Activated T-cell treated with anti-CD3 and anti-CD28 coated beads, Interleukin-2, amount 50 U/mL, for 72 hours (primary cell): ENCODE measurements around the gene GMCL1. TPM values are rescaled to one million over a fixed set of nuclear protein-coding genes. Genes with fewer than 3 reads are reported as not detected.
"Not testable (repeated sequence)": the region's sequence is repeated elsewhere in the genome, so short reads cannot be mapped to it uniquely, and the experiment has no call there.

Experiments
- ATAC-seq, 2 donors: fragments of 150-1000 bp; cut with Tn5 transposase; replicated peaks in 1 of 2; 2 replicates each; pipeline ENCODE4 v1.10.0; 2021; ENCODE audit warnings: moderate library complexity in 2 of 2, mild to moderate bottlenecking in 1 of 2
- DNase-seq, 2 donors: peaks; one replicate each; pipeline ENCODE4 v3.0.0; 2021 to 2022; ENCODE audit warnings: mixed read lengths in 1 of 2
- H3K27ac Mint-ChIP-seq: one replicate; pipeline ENCODE4 v1.8.0; 2022; ENCODE audit warnings: mild to moderate bottlenecking, moderate library complexity, mixed read lengths
- H3K27me3 Mint-ChIP-seq: one replicate; pipeline ENCODE4 v1.8.0; 2022; ENCODE audit warnings: low read depth, mixed read lengths
- H3K36me3 Mint-ChIP-seq, 2 donors: one replicate each; pipeline ENCODE4 v1.8.0; 2022; ENCODE audit warnings: mixed read lengths in 2 of 2, mild to moderate bottlenecking in 1 of 2; ENCODE audit not compliant: insufficient read depth in 2 of 2
- H3K4me1 Mint-ChIP-seq: one replicate; pipeline ENCODE4 v1.8.0; 2022; ENCODE audit warnings: low read depth, mixed read lengths
- H3K4me3 Mint-ChIP-seq, 2 donors: one replicate each; pipeline ENCODE4 v1.8.0; 2022; ENCODE audit warnings: mild to moderate bottlenecking in 2 of 2, mixed read lengths in 2 of 2, moderate library complexity in 2 of 2
- H3K9me3 Mint-ChIP-seq, 2 donors: one replicate each; pipeline ENCODE4 v1.8.0; 2022; ENCODE audit warnings: mixed read lengths in 2 of 2
- total RNA-seq, 2 donors: library from RNA; stranded (reverse); gene quantifications; one replicate each; pipeline ENCODE4 v1.2.3, GENCODE V29; 2022

GMCL1 gene
- total RNA-seq, 2 donors from 2014 or later = 23.7 to 25.4 TPM

GRCh38 chr2:69846182-69847067 lies 17.0 kb downstream of the GMCL1 start:
- no peak for ATAC-seq
- no peak for DNase-seq
- Mint-ChIP-seq H3K27ac (peak overlapping the region; percentile 60), H3K9me3 (no peaks in the 10 kb centered on the region), H3K4me1 (peaks cover 10% of the 10 kb centered on the region), H3K27me3 (no peaks in the 10 kb centered on the region), H3K4me3 (no peak overlapping the region), H3K36me3 (peaks cover 6 to 16% of the 10 kb centered on the region in 2 donors)

- Mint-ChIP-seq H3K36me3 (peaks cover 4 to 17% of the 10 kb centered on the region in 2 donors), H3K27me3 (no peaks in the 10 kb centered on the region), H3K27ac (peak overlapping the region; percentile 42), H3K4me3 (no peak overlapping the region), H3K4me1 (peaks cover 10% of the 10 kb centered on the region), H3K9me3 (no peaks in the 10 kb centered on the region)
- ATAC-seq (no peak), DNase-seq (no peak)
Measured at GRCh38 chr2:69847068-69847828, 17.8 kb downstream of the GMCL1 start.

GRCh38 chr2:69848186-69848790 lies 18.8 kb downstream of the GMCL1 start:
- DNase-seq (no peak), ATAC-seq (no peak)
- Mint-ChIP-seq H3K27me3 (no peaks in the 10 kb centered on the region), H3K27ac (no peak overlapping the region), H3K4me1 (peaks cover 10% of the 10 kb centered on the region), H3K9me3 (no peaks in the 10 kb centered on the region), H3K36me3 (peaks cover 4 to 17% of the 10 kb centered on the region in 2 donors), H3K4me3 (no peak overlapping the region)

- Mint-ChIP-seq H3K4me1 (no peaks in the 10 kb centered on the region), H3K27me3 (no peaks in the 10 kb centered on the region), H3K36me3 (peaks cover 0 to 3% of the 10 kb centered on the region in 2 donors), H3K27ac (no peak overlapping the region), H3K4me3 (no peak overlapping the region), H3K9me3 (no peaks in the 10 kb centered on the region)
- ATAC-seq (no peak), DNase-seq (no peak)
Measured at GRCh38 chr2:69858261-69858660, 28.8 kb downstream of the GMCL1 start.

GRCh38 chr2:69863298-69863697 lies 33.8 kb downstream of the GMCL1 start:
- ATAC-seq (no peak), DNase-seq (no peak)
- no peak overlapping the region for H3K27ac Mint-ChIP-seq
- H3K4me3 Mint-ChIP-seq = no peak overlapping the region
- peaks cover 8 to 18% of the 10 kb centered on the region in 2 donors for H3K36me3 Mint-ChIP-seq
- no peaks in the 10 kb centered on the region for H3K4me1 Mint-ChIP-seq
- no peaks in the 10 kb centered on the region for H3K27me3 Mint-ChIP-seq
- no peaks in the 10 kb centered on the region for H3K9me3 Mint-ChIP-seq

DNA sequence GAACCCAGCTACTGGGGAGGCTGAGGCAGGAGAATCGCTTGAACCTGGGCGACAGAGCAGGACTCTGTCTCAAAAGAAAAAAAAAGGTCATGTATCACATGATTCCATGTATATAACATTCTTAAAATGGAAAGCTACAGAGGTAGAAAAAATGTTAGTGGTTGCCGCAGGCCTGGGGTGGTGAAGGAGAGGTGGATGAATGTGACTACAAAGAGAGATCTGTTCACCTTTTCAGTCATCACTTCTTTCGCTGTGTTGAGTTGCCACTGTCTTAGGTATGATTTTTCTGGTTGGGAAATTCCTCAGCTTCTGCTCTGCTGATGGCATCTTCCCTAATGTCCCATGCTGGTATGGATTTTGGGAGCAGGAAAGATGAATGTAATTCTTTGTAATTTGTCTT lies 59.0 kb downstream of the GMCL1 start:
- H3K4me3 Mint-ChIP-seq = no peak overlapping the region
- ATAC-seq (peak; percentile 45 to 61), DNase-seq (no peak)
- no peaks in the 10 kb centered on the region for H3K27me3 Mint-ChIP-seq
- peaks cover 0 to 6% of the 10 kb centered on the region in 2 donors for H3K9me3 Mint-ChIP-seq
- H3K36me3 Mint-ChIP-seq = peaks cover 0 to 1% of the 10 kb centered on the region in 2 donors
- H3K4me1 Mint-ChIP-seq = peaks cover 8% of the 10 kb centered on the region
- H3K27ac Mint-ChIP-seq = no peak overlapping the region

DNA sequence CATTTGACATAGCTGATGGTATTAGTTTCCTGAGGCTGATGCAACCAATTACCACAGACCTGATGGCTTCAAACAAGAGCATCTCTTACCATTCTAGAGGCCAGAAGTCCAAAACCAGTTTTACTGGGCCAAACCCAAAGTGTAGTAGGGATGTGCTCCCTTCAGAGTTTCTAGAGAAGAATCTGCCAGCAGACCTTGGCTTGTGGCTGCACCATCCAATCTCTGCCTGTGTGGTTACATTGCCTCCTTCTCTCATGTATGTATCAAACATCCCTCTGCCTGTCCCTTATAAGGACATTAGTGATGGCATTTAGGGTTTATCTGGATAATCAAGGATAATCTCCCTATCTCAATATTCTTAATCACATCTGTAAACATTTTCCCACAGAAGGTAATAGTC lies 59.8 kb downstream of the GMCL1 start:
- H3K27me3 Mint-ChIP-seq = no peaks in the 10 kb centered on the region
- H3K36me3 Mint-ChIP-seq = peaks cover 4% of the 10 kb centered on the region in 2 donors
- no peak overlapping the region for H3K4me3 Mint-ChIP-seq
- peaks cover 0 to 6% of the 10 kb centered on the region in 2 donors for H3K9me3 Mint-ChIP-seq
- peaks cover 8% of the 10 kb centered on the region for H3K4me1 Mint-ChIP-seq
- ATAC-seq = no peak
- H3K27ac Mint-ChIP-seq = no peak overlapping the region
- no peak for DNase-seq

- Mint-ChIP-seq H3K27ac (no peak overlapping the region), H3K27me3 (no peaks in the 10 kb centered on the region), H3K9me3 (peaks cover 0 to 6% of the 10 kb centered on the region in 2 donors), H3K4me1 (peaks cover 20% of the 10 kb centered on the region), H3K4me3 (no peak overlapping the region), H3K36me3 (peaks cover 4 to 10% of the 10 kb centered on the region in 2 donors)
- no peak for ATAC-seq
- no peak for DNase-seq
Measured at GRCh38 chr2:69890881-69891280, 61.4 kb downstream of the GMCL1 start.

DNA sequence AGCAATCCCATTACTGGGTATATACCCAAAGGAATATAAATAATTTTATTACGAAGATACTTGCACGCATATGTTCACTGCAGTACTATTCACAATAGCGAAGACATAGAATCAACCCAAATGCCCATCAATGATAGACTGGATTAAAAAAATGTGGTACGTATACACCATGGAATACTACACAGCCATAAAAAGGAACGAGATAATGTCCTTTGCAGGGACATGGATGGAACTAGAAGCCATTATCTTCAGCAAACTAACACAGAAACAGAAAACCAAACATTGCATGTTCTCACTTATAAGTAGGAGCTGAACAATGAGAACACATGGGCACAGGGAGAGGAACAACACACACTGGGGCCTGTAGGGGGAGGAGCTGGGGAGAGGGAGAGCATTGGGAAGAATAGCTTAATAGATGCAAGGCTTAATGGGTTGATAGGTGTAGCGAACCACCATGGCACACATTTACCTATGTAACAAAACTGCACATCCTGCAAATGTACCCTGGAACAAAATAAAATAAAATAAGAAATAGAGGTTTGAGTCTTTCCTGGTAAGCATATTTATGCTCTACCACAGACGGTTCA lies 63.5 kb downstream of the GMCL1 start:
- not testable (repeated sequence) for DNase-seq, H3K27me3 Mint-ChIP-seq, ATAC-seq, H3K9me3 Mint-ChIP-seq
- H3K36me3 Mint-ChIP-seq = peaks cover 9 to 28% of the 10 kb centered on the region in 2 donors
- H3K27ac Mint-ChIP-seq = peak overlapping the region; percentile 100
- peak overlapping the region; percentile 98 to 100 for H3K4me3 Mint-ChIP-seq
- peaks cover 39% of the 10 kb centered on the region for H3K4me1 Mint-ChIP-seq

DNA sequence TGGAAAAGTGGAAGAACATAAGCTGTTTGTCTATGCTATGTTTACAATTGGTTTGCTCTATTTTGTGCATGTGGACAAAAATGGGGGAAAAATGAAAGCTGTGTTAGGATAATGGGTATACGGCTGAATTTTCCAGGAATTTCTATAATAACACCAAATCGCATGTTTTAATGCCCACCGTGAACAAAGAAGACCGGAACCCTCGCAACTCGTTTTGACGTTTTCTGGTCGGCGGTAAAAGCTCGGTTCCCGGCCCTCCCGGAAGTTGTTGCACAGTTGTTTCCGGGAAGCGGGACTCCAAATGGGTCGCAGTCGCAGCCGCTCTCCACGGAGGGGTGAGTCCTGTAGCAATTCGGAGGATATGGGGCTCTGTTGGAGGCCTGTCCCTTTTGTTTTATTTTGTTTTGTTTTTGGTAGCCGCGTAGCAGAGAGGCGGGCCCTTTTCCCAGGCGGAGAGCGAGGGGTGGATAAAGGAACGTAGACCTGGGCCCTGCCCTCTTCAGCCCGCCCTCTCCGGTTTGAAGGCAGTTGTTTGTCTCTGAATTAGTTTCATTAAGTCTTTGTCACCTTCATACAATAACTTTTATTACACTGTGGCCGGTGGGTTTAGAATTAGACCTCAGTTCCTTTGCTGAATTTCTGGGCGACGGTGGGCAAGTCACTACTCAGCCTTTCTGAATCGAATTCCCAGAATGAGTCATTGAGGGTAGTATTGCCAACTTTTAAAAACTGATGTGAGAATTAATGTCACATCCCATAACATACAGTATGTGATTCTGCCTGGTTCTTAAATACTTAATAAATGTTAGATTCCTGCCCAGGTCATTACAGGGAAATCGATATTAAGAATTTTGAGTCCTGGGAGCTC lies 64.5 kb downstream of the GMCL1 start, which contains the start of gene SNRNP27:
Gene SNRNP27, plus strand, starts transcription at position 273 of the 868 bp plus-strand sequence. Its CDS starts 29 bp downstream, at position 302.
- Mint-ChIP-seq H3K4me1 (peaks cover 45% of the 10 kb centered on the region), H3K27me3 (no peaks in the 10 kb centered on the region), H3K36me3 (peaks cover 9 to 30% of the 10 kb centered on the region in 2 donors), H3K4me3 (peak within 1 kb of the TSS; percentile 98 to 100), H3K27ac (peak within 1 kb of the TSS; percentile 100), H3K9me3 (peaks cover 0 to 6% of the 10 kb centered on the region in 2 donors)
- DNase-seq (peak; percentile 85 to 87), ATAC-seq (peak; percentile 86 to 90)

- not testable (repeated sequence) for H3K9me3 Mint-ChIP-seq, ATAC-seq, DNase-seq, H3K27me3 Mint-ChIP-seq
- Mint-ChIP-seq H3K4me3 (peak overlapping the region; percentile 98 to 100), H3K36me3 (peaks cover 9 to 30% of the 10 kb centered on the region in 2 donors), H3K4me1 (peaks cover 45% of the 10 kb centered on the region), H3K27ac (peak overlapping the region; percentile 100)
Measured at GRCh38 chr2:69894737-69895136, 65.3 kb downstream of the GMCL1 start.
